Lower lobe of right lung (tissue), 2 donors: ENCODE measurements around the gene GATC. TPM values are rescaled to one million over a fixed set of nuclear protein-coding genes. Genes with fewer than 3 reads are reported as not detected.
"Not testable (repeated sequence)": the region's sequence is repeated elsewhere in the genome, so short reads cannot be mapped to it uniquely, and the experiment has no call there.

Experiments
- ATAC-seq, 2 donors: fragments of 200-7000 bp; cut with Tn5 transposase; one replicate each; pipeline ENCODE4 v1.9.1; 2020 to 2022; ENCODE audit warnings: mild to moderate bottlenecking in 2 of 2, moderate library complexity in 2 of 2
- DNase-seq: peaks from one replicate; pipeline ENCODE4 v3.0.0-alpha.2; 2020
- H3K27ac ChIP-seq: fragments of 200-600 bp; one replicate; pipeline ENCODE4 v1.8.0; 2022
- H3K27me3 ChIP-seq: fragments of 200-600 bp; one replicate; pipeline ENCODE4 v1.8.0; 2022; ENCODE audit warnings: low read depth
- H3K36me3 ChIP-seq: fragments of 200-600 bp; one replicate; pipeline ENCODE4 v1.8.0; 2022; ENCODE audit warnings: mild to moderate bottlenecking
- H3K4me1 ChIP-seq: fragments of 200-600 bp; one replicate; pipeline ENCODE4 v1.8.0; 2022
- H3K4me3 ChIP-seq: fragments of 200-600 bp; one replicate; pipeline ENCODE4 v1.8.0; 2022; ENCODE audit warnings: mild to moderate bottlenecking
- H3K9me3 ChIP-seq: fragments of 200-600 bp; one replicate; pipeline ENCODE4 v1.8.0; 2022
- intact Hi-C: fragments of 100-400 bp; cut with DNase I; formaldehyde crosslinking; loops from one replicate; pipeline ENCODE4 v1.11.0; 2022
- total RNA-seq: library from RNA; stranded (reverse); fragmentation: NEBNext Ultra II Directional; extraction: Animal tissue kit (Norgen Biotek cat#: 25700); gene quantifications from one replicate; pipeline ENCODE4 v1.2.1, GENCODE V29; 2021
- TF ChIP-seq, protein P1 (sequence below): fragments of 200-600 bp; IDR thresholded peaks from one replicate; pipeline ENCODE4 v1.8.0; 2022; ENCODE audit warnings: antibody characterized with exemption, mild to moderate bottlenecking
- donor health status: DM: no; HTN: yes; CAD: no; lungs with severe emphysema.

GATC gene
- total RNA-seq, 1 donor from 2014 or later = 31.7 TPM

DNA sequence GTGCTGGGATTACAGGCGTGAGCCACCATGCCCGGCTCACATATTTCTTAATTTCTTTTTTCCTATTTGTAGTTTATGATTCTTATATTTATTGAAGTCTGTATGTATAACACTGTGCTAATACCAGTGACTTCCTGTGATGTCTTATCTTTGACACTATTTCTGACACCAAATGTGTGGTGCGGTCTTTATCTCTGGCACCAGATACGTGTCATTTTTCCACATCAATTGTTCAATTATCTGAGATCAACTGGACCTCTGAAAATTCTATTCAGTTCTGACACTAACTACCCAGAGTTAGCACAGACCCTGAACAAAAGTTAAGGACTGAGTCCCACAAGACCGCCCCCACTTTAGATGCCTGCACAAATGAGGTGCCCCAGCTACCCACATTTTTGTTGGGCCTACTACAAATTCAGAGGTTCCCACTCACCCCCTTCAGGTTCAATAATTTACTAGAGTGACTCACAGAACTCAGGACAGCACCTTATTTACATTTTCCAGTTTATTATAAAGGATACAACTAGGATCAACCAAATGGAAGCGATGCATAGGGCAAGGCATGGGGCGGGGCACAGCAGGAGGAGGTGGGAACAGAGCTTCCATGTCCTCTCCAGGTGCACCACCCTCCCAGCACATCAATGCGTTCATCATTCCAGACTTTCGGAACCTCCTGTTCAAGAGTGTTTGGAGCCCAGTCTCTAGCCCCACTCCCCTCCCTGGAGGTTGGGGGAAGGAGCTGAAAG lies 35.0 kb downstream of the GATC start:
- H3K4me1 ChIP-seq = no peaks in the 10 kb centered on the region
- H3K27me3 ChIP-seq = no peaks in the 10 kb centered on the region
- H3K9me3 ChIP-seq = no peaks in the 10 kb centered on the region
- ATAC-seq (no peak), DNase-seq (no peak)
- TF ChIP-seq, protein P1, sequence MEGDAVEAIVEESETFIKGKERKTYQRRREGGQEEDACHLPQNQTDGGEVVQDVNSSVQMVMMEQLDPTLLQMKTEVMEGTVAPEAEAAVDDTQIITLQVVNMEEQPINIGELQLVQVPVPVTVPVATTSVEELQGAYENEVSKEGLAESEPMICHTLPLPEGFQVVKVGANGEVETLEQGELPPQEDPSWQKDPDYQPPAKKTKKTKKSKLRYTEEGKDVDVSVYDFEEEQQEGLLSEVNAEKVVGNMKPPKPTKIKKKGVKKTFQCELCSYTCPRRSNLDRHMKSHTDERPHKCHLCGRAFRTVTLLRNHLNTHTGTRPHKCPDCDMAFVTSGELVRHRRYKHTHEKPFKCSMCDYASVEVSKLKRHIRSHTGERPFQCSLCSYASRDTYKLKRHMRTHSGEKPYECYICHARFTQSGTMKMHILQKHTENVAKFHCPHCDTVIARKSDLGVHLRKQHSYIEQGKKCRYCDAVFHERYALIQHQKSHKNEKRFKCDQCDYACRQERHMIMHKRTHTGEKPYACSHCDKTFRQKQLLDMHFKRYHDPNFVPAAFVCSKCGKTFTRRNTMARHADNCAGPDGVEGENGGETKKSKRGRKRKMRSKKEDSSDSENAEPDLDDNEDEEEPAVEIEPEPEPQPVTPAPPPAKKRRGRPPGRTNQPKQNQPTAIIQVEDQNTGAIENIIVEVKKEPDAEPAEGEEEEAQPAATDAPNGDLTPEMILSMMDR = no peak
- no peaks in the 10 kb centered on the region for H3K36me3 ChIP-seq
- H3K4me3 ChIP-seq = no peak overlapping the region
- no peak overlapping the region for H3K27ac ChIP-seq
- intact Hi-C loops = no loop called here

DNA sequence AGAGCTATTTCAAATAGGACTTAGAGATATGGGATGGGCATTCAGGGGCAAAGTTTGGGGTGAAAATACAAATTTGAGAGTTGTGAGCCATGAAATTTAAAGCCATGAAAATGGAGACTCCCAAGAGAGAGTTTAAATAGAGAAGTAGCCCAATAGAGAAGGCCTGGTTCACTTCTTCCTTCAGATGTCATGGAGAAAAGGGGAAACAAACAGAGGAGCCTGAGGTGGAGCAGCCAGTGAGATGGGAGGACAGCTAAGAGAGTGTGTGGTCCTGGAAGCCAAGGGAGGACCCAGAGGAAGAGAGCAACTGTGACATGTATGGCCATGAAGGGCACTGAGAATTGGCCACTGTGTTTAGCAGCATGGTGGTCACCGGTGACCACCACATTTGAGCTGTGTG lies 37.4 kb downstream of the GATC start:
- Histone ChIP-seq H3K4me3 (no peak overlapping the region), H3K27ac (no peak overlapping the region), H3K27me3 (no peaks in the 10 kb centered on the region), H3K36me3 (no peaks in the 10 kb centered on the region), H3K9me3 (no peaks in the 10 kb centered on the region), H3K4me1 (no peaks in the 10 kb centered on the region)
- TF ChIP-seq, protein P1 = no peak
- intact Hi-C loops = no loop called here
- no peak for DNase-seq
- ATAC-seq = no peak

DNA sequence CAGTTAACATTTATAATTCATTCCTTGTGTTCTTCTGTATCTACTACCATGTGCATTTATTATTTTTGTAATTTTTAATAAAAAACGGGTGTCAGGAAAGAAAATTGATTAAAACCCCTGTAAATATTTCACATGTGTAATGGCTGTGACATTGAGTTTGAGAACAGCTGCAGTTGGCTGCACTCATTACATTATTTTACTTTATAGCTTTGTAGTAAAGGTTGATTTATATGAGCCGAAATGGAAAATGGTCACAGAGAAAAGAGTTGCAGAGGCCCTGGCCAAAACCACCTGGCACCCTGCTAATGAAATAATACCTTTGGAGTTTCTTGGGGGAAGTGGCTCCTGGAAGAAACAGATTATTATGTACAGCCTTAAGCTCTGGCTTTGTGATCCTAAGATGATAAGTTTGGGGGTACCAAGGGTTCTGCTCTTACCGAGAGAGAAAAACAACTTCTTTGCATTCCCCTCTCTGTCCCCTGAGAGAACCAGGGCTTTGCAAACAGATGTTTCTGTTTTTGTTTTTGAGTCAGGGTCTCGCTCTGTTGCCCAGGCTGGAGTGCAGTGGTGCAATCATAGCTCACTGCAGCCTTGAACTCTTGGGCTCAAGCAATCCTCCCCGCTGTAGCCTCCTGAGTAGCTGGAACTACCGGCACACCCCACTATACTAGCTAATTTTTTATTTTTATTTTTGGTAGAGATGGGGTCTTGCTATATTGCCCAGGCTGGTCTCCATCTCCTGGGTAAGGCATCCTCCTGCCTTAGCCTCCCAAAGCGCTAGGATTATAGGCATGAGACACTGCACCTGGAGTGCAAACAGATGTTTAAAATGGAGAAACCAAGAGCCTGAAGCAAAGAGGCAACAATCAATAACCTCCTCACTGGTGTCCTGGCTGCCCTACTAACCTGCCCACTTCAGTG lies 40.0 kb downstream of the GATC start:
- Histone ChIP-seq H3K27me3 (no peaks in the 10 kb centered on the region), H3K4me1 (no peaks in the 10 kb centered on the region), H3K27ac (no peak overlapping the region), H3K9me3 (no peaks in the 10 kb centered on the region), H3K4me3 (no peak overlapping the region), H3K36me3 (peaks cover 7% of the 10 kb centered on the region)
- intact Hi-C loops = no loop called here
- no peak for DNase-seq
- TF ChIP-seq, protein P1 = no peak
- ATAC-seq = no peak

DNA sequence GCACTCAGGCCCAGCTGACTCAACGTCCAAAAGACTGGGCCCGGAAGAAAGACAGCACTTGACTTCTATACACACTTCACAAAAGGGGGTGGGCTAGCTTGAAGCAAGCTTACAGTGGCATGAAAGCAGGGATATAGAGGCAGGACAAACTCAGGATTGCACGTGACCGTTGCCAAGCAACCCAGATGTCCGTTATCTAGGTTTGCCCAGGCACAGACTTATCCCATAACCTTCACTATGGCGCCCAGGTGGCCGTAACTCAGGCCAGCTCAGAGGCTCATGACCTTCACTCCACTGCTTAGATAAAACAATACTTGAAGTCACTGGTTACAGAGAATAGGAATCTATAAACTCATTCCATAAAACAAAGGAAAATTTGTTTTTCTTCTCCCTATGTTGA lies 41.3 kb downstream of the GATC start:
- intact Hi-C loops, ATAC-seq, H3K4me1 ChIP-seq, H3K27me3 ChIP-seq, H3K4me3 ChIP-seq, H3K9me3 ChIP-seq, DNase-seq, H3K27ac ChIP-seq: not testable (repeated sequence)
- peaks cover 14% of the 10 kb centered on the region for H3K36me3 ChIP-seq

DNA sequence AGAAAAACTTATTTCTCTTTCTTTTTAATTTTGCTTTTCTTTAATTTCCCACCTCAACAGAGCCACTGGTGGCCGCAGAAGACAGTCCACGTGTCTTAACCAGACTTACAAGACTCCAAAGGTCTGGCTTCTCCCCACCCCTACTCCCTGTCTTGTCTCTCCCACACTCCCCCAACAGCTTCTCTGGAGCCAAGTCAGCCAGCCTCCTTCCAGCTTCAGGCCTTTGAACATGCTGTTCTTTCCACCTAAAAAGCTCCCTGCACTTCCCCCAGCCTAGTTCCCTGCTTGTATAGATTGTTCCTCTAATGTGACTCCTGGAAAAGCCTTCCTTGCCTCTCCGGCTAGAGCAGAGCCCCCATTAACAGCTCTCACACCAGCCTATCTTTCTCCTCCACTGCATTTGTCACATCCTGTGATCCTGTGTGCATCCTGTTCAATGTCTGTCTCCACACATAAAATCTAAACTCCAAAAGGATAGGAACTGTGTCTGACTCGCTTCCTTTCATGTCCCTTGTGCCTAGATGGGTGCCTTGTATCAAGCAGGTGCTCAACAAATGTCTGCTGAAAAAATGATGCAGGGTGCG lies 41.9 kb downstream of the GATC start:
- Histone ChIP-seq H3K36me3 (peaks cover 14% of the 10 kb centered on the region), H3K27me3 (no peaks in the 10 kb centered on the region), H3K27ac (no peak overlapping the region), H3K9me3 (no peaks in the 10 kb centered on the region), H3K4me1 (no peaks in the 10 kb centered on the region), H3K4me3 (no peak overlapping the region)
- no peak for DNase-seq
- intact Hi-C loops = no loop called here
- ATAC-seq = no peak
- TF ChIP-seq, protein P1 = no peak
